ENCODE data around the gene TOMM6. TPM values are rescaled to one million over a fixed set of nuclear protein-coding genes. Genes with fewer than 3 reads are reported as not detected.

Gene TOMM6
- total RNA-seq, 1 experiment from 2014 or later = 234 TPM

DNA sequence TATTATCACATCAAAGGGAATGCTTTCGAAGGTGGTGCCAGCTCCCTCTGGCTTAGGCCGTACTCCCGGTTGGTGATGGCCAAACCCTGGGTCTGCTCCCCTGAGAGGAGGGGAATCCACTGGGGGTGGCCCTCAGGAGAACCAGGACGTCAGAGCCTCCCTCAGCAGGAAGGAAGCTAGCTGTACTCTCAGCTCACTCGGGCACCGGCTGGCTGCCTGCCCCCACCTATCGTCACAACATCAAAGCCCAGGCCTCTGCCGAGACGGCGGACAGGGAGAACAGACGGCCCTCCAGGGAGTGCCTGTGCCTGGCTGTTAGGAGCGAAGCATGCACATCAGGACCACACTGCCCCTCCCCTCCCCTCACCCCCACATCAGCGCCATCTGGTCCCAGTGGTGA lies 31.1 kb upstream of the TOMM6 start:
- no TSS peak for BruUV-seq (replicated peaks)
- DNase-seq (ENCODE audit: low read depth, low spot score) (no peak), ATAC-seq (no peak)
- no peaks in the 10 kb centered on the region for H3K4me1 ChIP-seq (ENCODE audit: control insufficient read depth, insufficient read depth, low read length)
- intact Hi-C loops (cut with micrococcal nuclease; ENCODE audit: unreplicated experiment) = no loop called here
- H3K9me3 ChIP-seq (ENCODE audit: control insufficient read depth, insufficient read depth, low read depth, low read length) = no peaks in the 10 kb centered on the region
- in situ Hi-C loops (cut with HindIII; ENCODE audit: low pct_unique_long_range_greater_than_20kb, low sequenced_read_pairs) = no loop called here
- no peak overlapping the region for H3K4me3 ChIP-seq (ENCODE audit: low read depth in 2 of 2, low read length in 2 of 2)
- CTCF ChIA-PET = no interaction called here
- TF ChIP-seq, protein P1, sequence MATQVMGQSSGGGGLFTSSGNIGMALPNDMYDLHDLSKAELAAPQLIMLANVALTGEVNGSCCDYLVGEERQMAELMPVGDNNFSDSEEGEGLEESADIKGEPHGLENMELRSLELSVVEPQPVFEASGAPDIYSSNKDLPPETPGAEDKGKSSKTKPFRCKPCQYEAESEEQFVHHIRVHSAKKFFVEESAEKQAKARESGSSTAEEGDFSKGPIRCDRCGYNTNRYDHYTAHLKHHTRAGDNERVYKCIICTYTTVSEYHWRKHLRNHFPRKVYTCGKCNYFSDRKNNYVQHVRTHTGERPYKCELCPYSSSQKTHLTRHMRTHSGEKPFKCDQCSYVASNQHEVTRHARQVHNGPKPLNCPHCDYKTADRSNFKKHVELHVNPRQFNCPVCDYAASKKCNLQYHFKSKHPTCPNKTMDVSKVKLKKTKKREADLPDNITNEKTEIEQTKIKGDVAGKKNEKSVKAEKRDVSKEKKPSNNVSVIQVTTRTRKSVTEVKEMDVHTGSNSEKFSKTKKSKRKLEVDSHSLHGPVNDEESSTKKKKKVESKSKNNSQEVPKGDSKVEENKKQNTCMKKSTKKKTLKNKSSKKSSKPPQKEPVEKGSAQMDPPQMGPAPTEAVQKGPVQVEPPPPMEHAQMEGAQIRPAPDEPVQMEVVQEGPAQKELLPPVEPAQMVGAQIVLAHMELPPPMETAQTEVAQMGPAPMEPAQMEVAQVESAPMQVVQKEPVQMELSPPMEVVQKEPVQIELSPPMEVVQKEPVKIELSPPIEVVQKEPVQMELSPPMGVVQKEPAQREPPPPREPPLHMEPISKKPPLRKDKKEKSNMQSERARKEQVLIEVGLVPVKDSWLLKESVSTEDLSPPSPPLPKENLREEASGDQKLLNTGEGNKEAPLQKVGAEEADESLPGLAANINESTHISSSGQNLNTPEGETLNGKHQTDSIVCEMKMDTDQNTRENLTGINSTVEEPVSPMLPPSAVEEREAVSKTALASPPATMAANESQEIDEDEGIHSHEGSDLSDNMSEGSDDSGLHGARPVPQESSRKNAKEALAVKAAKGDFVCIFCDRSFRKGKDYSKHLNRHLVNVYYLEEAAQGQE (IDR thresholded peaks at IDR 0.05; ENCODE audit: insufficient read depth in 1 of 2, low read depth in 2 of 2, low read length in 1 of 2) = no peak
- TF ChIP-seq SIN3A (IDR thresholded peaks at IDR 0.05; ENCODE audit: borderline replicate concordance, insufficient read depth, low read depth, low read length) = no peak
- TF ChIP-seq, protein P2, sequence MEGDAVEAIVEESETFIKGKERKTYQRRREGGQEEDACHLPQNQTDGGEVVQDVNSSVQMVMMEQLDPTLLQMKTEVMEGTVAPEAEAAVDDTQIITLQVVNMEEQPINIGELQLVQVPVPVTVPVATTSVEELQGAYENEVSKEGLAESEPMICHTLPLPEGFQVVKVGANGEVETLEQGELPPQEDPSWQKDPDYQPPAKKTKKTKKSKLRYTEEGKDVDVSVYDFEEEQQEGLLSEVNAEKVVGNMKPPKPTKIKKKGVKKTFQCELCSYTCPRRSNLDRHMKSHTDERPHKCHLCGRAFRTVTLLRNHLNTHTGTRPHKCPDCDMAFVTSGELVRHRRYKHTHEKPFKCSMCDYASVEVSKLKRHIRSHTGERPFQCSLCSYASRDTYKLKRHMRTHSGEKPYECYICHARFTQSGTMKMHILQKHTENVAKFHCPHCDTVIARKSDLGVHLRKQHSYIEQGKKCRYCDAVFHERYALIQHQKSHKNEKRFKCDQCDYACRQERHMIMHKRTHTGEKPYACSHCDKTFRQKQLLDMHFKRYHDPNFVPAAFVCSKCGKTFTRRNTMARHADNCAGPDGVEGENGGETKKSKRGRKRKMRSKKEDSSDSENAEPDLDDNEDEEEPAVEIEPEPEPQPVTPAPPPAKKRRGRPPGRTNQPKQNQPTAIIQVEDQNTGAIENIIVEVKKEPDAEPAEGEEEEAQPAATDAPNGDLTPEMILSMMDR (IDR thresholded peaks at IDR 0.05) = no peak
- TF ChIP-seq TCF7L2 (IDR thresholded peaks at IDR 0.05; ENCODE audit: low read depth, low read length) = no peak
- TF ChIP-seq POLR2AphosphoS5 (IDR thresholded peaks at IDR 0.05; ENCODE audit: low read depth, low read length) = no peak
- POLR2A ChIA-PET = no interaction called here
- no peaks in the 10 kb centered on the region for H3K27me3 ChIP-seq (ENCODE audit: control insufficient read depth, insufficient read depth, low read length)
- H3K36me3 ChIP-seq (ENCODE audit: control insufficient read depth, insufficient read depth, low read length) = no peaks in the 10 kb centered on the region
- no peak overlapping the region for H3K27ac ChIP-seq (ENCODE audit: low read length)

DNA sequence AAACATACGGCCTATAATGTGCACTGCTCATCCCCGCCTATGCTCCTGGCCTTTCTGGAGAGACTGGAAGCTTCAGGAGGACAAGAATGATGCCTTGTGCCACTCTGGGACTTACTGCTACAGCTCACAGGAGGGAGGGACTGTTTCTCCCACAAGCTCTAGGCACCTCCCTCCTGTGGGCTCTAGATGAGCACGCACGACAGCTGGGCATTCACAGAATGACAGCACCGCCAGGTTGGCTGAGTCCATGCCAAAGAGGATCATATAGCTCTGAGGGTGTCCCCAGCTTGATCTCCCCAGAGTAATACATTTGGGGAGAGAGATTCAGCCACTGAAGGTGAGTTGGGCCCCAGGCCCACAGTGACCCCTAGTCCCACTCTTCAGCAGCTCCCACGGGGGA lies 30.2 kb upstream of the TOMM6 start:
- H3K27ac ChIP-seq (ENCODE audit: low read length) = no peak overlapping the region
- ChIA-PET POLR2A (no interaction called here), CTCF (interaction anchor here (0.6 kb wide), 1 partner anchor 21 kb away, joined by 11 read pairs; no protein-coding TSS in a partner anchor)
- H3K27me3 ChIP-seq (ENCODE audit: control insufficient read depth, insufficient read depth, low read length) = no peaks in the 10 kb centered on the region
- in situ Hi-C loops (cut with HindIII; ENCODE audit: low pct_unique_long_range_greater_than_20kb, low sequenced_read_pairs) = no loop called here
- no peaks in the 10 kb centered on the region for H3K4me1 ChIP-seq (ENCODE audit: control insufficient read depth, insufficient read depth, low read length)
- no TSS peak for BruUV-seq (replicated peaks)
- DNase-seq (ENCODE audit: low read depth, low spot score) (no peak), ATAC-seq (no peak)
- TF ChIP-seq TCF7L2 (IDR thresholded peaks at IDR 0.05; ENCODE audit: low read depth, low read length) = no peak
- H3K36me3 ChIP-seq (ENCODE audit: control insufficient read depth, insufficient read depth, low read length) = no peaks in the 10 kb centered on the region
- intact Hi-C loops (cut with micrococcal nuclease; ENCODE audit: unreplicated experiment) = no loop called here
- H3K4me3 ChIP-seq (ENCODE audit: low read depth in 2 of 2, low read length in 2 of 2) = no peak overlapping the region
- no peaks in the 10 kb centered on the region for H3K9me3 ChIP-seq (ENCODE audit: control insufficient read depth, insufficient read depth, low read depth, low read length)

DNA sequence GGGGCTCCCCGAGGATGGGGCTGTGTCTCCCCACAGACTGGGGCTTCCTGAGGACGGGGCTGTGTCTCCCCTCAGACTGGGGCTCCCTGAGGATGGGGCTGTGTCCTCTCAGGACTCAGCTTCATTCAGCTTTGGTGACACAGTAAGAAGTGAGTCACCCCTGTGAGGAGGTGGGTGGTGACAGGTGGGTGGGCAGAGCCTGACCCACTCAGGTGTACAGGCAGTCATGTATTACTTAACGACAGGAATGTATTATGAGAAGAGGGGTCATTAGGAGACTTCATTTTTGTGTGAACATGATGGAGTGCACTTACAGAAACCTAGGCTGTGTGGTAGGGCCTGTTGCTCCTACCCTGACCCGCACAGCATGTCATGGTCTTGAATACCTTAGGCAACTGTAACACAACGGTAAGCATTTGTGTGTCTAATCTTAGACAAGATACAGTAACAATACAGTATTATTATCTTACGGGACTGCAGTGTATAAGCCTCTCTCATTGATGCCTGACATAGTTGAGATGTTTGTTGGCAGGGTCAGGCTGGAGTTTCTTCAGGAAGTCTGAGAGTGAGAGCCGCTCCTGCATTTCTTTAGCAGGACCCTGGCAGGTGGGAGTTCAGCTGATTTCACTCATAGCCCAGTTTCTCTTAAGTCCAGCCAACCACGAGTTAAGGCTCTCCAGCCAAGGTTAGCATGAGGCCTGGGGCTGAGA lies 29.4 kb upstream of the TOMM6 start:
- TF ChIP-seq, protein P2 (IDR thresholded peaks at IDR 0.05) = no peak
- TF ChIP-seq, protein P1 (IDR thresholded peaks at IDR 0.05; ENCODE audit: insufficient read depth in 1 of 2, low read depth in 2 of 2, low read length in 1 of 2) = no peak
- no peak for TF ChIP-seq SIN3A (IDR thresholded peaks at IDR 0.05; ENCODE audit: borderline replicate concordance, insufficient read depth, low read depth, low read length)
- no peak for TF ChIP-seq TCF7L2 (IDR thresholded peaks at IDR 0.05; ENCODE audit: low read depth, low read length)
- in situ Hi-C loops (cut with HindIII; ENCODE audit: low pct_unique_long_range_greater_than_20kb, low sequenced_read_pairs) = no loop called here
- Histone ChIP-seq H3K9me3 (ENCODE audit: control insufficient read depth, insufficient read depth, low read depth, low read length) (no peaks in the 10 kb centered on the region), H3K27me3 (ENCODE audit: control insufficient read depth, insufficient read depth, low read length) (no peaks in the 10 kb centered on the region), H3K36me3 (ENCODE audit: control insufficient read depth, insufficient read depth, low read length) (no peaks in the 10 kb centered on the region), H3K27ac (ENCODE audit: low read length) (no peak overlapping the region), H3K4me3 (ENCODE audit: low read depth in 2 of 2, low read length in 2 of 2) (no peak overlapping the region), H3K4me1 (ENCODE audit: control insufficient read depth, insufficient read depth, low read length) (no peaks in the 10 kb centered on the region)
- BruUV-seq (replicated peaks) = no TSS peak
- intact Hi-C loops (cut with micrococcal nuclease; ENCODE audit: unreplicated experiment) = no loop called here
- no peak for DNase-seq (ENCODE audit: low read depth, low spot score)
- no peak for ATAC-seq
- ChIA-PET CTCF (interaction anchor here (0.6 kb wide), 1 partner anchor 22 kb away, joined by 11 read pairs; no protein-coding TSS in a partner anchor), POLR2A (no interaction called here)
